Stimulated activated CD4-positive, alpha-beta T cell treated with anti-CD3 and anti-CD28 coated beads, TNF-alpha, amount 100 ng/mL, for 4 hours (primary cell): ENCODE results near the gene ALOX15.
"Not testable (repeated sequence)": the region's sequence is repeated elsewhere in the genome, so short reads cannot be mapped to it uniquely, and the experiment has no call there.

Source experiments
- DNase-seq, 3 experiments: peaks; one replicate each; pipeline ENCODE4 v3.0.0-alpha.2; 2020; ENCODE audit warnings: low read depth in 3 of 3

Gene ALOX15

GRCh38 chr17:4641297-4642195 lies at the start of gene ALOX15:
ALOX15 (minus strand) TSS chr17:4641678; CDS start chr17:4641651, 27 bp downstream.
- no peak for DNase-seq

- DNase-seq, result no peak
Observed at GRCh38 chr17:4690745-4691144, 49.3 kb upstream of the ALOX15 start.

- not testable (repeated sequence) for DNase-seq
Observed at GRCh38 chr17:4689872-4690271, 48.4 kb upstream of the ALOX15 start.

GRCh38 chr17:4683739-4684138 lies 42.3 kb upstream of the ALOX15 start:
- not testable (repeated sequence) for DNase-seq

- DNase-seq, result no peak
Observed at GRCh38 chr17:4679658-4680057, 38.2 kb upstream of the ALOX15 start.

- DNase-seq, result no peak
Observed at GRCh38 chr17:4678448-4679026, 37.1 kb upstream of the ALOX15 start.

- no peak for DNase-seq
Observed at GRCh38 chr17:4676791-4677190, 35.3 kb upstream of the ALOX15 start.

GRCh38 chr17:4675791-4676190 lies 34.3 kb upstream of the ALOX15 start:
- DNase-seq, result no peak

GRCh38 chr17:4674685-4674998 lies 33.2 kb upstream of the ALOX15 start:
- DNase-seq, result no peak

GRCh38 chr17:4673986-4674684 lies 32.7 kb upstream of the ALOX15 start:
- DNase-seq, result no peak

- no peak for DNase-seq
Observed at GRCh38 chr17:4673169-4673568, 31.7 kb upstream of the ALOX15 start.

- no peak for DNase-seq
Observed at GRCh38 chr17:4672751-4673150, 31.3 kb upstream of the ALOX15 start.

GRCh38 chr17:4672055-4672630 lies 30.7 kb upstream of the ALOX15 start:
- no peak for DNase-seq

GRCh38 chr17:4667166-4667565 lies 25.7 kb upstream of the ALOX15 start:
- DNase-seq, result no peak

GRCh38 chr17:4666296-4666695 lies 24.8 kb upstream of the ALOX15 start:
- DNase-seq, result no peak

- no peak for DNase-seq
Observed at GRCh38 chr17:4665027-4665426, 23.5 kb upstream of the ALOX15 start.

- no peak for DNase-seq
Observed at GRCh38 chr17:4664230-4664629, 22.8 kb upstream of the ALOX15 start.

- no peak for DNase-seq
Observed at GRCh38 chr17:4663711-4664110, 22.2 kb upstream of the ALOX15 start.

GRCh38 chr17:4658478-4659305 lies 17.2 kb upstream of the ALOX15 start:
- peak in 1 of 3 experiments; percentile 4 for DNase-seq

GRCh38 chr17:4657678-4658077 lies 16.2 kb upstream of the ALOX15 start:
- no peak for DNase-seq

- not testable (repeated sequence) for DNase-seq
Observed at GRCh38 chr17:4655933-4656332, 14.5 kb upstream of the ALOX15 start.

GRCh38 chr17:4652997-4653396 lies 11.5 kb upstream of the ALOX15 start:
- DNase-seq, result no peak
